ENCODE data around the gene SMAP2. TPM values are rescaled to one million over a fixed set of nuclear protein-coding genes. Genes with fewer than 3 reads are reported as not detected.
A peak's percentile ranks its signal among the peaks of the same experiment; 100 is the strongest.

SMAP2 gene
- total RNA-seq, 3 donors from 2014 or later (not counting 1 experiment from before 2014, with no cell fraction given): 95.0 to 136 (median 127) TPM

DNA sequence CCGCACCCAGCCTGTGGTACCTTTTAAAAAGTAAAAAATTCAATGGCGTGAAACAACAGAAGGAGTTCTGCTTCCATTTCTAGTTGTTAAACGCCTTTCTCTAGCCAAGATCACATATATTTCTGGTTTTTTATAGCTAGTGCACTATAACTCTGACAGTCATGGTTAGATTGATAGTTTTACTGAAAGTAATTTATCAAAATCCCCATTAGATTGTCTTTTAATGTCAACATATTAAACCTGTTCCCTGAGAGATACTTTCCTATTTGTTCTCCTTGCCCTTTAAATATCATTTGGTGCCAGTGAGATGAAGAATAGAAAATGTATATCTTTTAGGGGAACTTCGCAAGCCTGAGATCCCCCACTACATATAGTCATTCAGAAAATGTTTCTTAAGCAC, 7.3 kb downstream of the SMAP2 start:
- peaks cover 67 to 75% of the 10 kb centered on the region in 2 donors for H3K4me1 Mint-ChIP-seq
- peaks cover 63% of the 10 kb centered on the region for H3K4me1 ChIP-seq (ENCODE audit: control insufficient read depth, insufficient read depth, low read length)
- peaks cover 13% of the 10 kb centered on the region for H3K36me3 ChIP-seq (ENCODE audit: control insufficient read depth, insufficient read depth, low read length)
- no peaks in the 10 kb centered on the region for H3K9me3 ChIP-seq (ENCODE audit: control insufficient read depth, insufficient read depth, low read length)
- peak overlapping the region; percentile 98 to 99 for H3K27ac Mint-ChIP-seq
- peak overlapping the region; percentile 70 for H3K4me3 Mint-ChIP-seq
- DNase-seq (no peak), ATAC-seq (no peak)
- H3K27ac ChIP-seq (ENCODE audit: low read length): peak overlapping the region; percentile 100
- no peaks in the 10 kb centered on the region for H3K9me3 Mint-ChIP-seq
- H3K36me3 Mint-ChIP-seq: no peaks in the 10 kb centered on the region
- intact Hi-C loops (cut with micrococcal nuclease): no loop called here
- TF ChIP-seq, protein P1, sequence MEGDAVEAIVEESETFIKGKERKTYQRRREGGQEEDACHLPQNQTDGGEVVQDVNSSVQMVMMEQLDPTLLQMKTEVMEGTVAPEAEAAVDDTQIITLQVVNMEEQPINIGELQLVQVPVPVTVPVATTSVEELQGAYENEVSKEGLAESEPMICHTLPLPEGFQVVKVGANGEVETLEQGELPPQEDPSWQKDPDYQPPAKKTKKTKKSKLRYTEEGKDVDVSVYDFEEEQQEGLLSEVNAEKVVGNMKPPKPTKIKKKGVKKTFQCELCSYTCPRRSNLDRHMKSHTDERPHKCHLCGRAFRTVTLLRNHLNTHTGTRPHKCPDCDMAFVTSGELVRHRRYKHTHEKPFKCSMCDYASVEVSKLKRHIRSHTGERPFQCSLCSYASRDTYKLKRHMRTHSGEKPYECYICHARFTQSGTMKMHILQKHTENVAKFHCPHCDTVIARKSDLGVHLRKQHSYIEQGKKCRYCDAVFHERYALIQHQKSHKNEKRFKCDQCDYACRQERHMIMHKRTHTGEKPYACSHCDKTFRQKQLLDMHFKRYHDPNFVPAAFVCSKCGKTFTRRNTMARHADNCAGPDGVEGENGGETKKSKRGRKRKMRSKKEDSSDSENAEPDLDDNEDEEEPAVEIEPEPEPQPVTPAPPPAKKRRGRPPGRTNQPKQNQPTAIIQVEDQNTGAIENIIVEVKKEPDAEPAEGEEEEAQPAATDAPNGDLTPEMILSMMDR (IDR thresholded peaks at IDR 0.05): no peak
- H3K27me3 Mint-ChIP-seq (ENCODE audit: low read depth in 2 of 2): no peaks in the 10 kb centered on the region
- 77% methylated on average over 3 of the region's 4 CpGs for WGBS (ENCODE audit: insufficient coverage)
- no peak overlapping the region for H3K4me3 ChIP-seq (ENCODE audit: low read length)
- no peaks in the 10 kb centered on the region for H3K27me3 ChIP-seq (ENCODE audit: control insufficient read depth, insufficient read depth, low read length)

DNA sequence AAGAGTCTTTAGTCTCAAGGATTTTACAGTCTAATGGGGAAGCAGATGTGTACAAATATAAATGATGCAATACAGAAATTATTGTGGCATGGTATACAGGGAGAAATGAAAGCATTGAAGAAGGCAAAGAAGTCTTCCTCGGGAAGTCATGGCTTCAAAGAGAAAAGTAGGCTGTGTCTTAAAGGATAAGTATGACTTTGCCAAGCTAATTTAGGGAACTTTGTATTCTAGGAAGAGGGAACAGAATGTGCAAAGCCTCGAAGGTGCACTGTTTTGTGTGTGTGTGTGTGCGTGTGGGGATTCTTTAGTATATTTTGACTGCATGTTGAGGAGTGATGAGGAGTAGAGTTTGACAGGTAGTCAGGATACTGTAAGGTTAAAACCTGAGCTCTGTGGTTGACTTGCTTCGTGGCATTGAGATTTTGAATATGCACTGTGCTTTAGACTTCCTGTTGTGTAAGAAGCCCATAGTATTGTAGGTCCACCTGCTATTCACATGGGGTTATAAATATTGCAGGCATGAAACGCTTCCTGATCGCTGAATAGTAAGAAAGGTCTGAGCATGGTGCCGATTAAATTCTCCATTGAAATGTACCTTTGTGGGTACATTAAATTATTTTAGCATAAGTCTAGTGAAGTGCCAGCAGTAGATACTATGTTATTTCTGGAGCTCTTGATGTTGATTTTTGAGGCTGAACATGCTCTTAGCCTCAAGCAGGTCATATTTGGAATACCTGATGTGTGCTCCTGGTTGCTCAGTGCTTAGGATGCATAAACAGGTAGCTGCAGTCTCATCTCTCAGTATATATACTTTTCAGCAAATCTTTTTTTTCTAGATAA, 8.0 kb downstream of the SMAP2 start:
- ATAC-seq (peak; percentile 7 to 34 (median 25)), DNase-seq (peak in 1 of 2 donors; percentile 73)
- Histone ChIP-seq H3K4me1 (ENCODE audit: control insufficient read depth, insufficient read depth, low read length) (peaks cover 64% of the 10 kb centered on the region), H3K27me3 (ENCODE audit: control insufficient read depth, insufficient read depth, low read length) (no peaks in the 10 kb centered on the region), H3K27ac (ENCODE audit: low read length) (peak overlapping the region; percentile 100), H3K36me3 (ENCODE audit: control insufficient read depth, insufficient read depth, low read length) (peaks cover 10% of the 10 kb centered on the region), H3K4me3 (ENCODE audit: low read length) (peak overlapping the region; percentile 14), H3K9me3 (ENCODE audit: control insufficient read depth, insufficient read depth, low read length) (no peaks in the 10 kb centered on the region)
- Mint-ChIP-seq H3K4me3 (peak overlapping the region; percentile 70), H3K36me3 (no peaks in the 10 kb centered on the region), H3K27me3 (ENCODE audit: low read depth in 2 of 2) (no peaks in the 10 kb centered on the region), H3K9me3 (no peaks in the 10 kb centered on the region), H3K27ac (peak overlapping the region; percentile 98 to 99), H3K4me1 (peaks cover 69 to 78% of the 10 kb centered on the region in 2 donors)
- WGBS (ENCODE audit: insufficient coverage): 5% methylated on average over 7 of the region's 7 CpGs
- intact Hi-C loops (cut with micrococcal nuclease): no loop called here
- TF ChIP-seq, protein P1 (IDR thresholded peaks at IDR 0.05): no peak

DNA sequence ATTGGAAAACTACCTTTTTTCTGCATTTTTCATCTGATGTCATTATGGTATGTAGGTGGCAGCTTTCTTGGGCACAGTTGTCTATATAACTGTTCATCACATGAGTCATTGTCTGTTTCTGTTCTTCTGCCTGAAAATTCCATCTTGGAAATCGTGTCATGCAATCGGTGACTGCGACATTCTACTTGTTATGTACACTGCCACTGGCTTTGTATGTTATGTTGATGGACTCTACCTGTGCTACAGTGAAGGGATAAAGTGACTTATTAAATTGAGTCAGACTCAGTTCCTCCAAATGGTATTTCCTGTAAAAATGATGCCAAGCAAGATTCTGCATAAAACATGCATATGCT, 8.6 kb downstream of the SMAP2 start:
- Mint-ChIP-seq H3K36me3 (no peaks in the 10 kb centered on the region), H3K27ac (peak overlapping the region; percentile 98 to 99), H3K27me3 (ENCODE audit: low read depth in 2 of 2) (no peaks in the 10 kb centered on the region), H3K9me3 (no peaks in the 10 kb centered on the region), H3K4me1 (peaks cover 64 to 73% of the 10 kb centered on the region in 2 donors), H3K4me3 (peak overlapping the region; percentile 70)
- intact Hi-C loops (cut with micrococcal nuclease): no loop called here
- Histone ChIP-seq H3K27me3 (ENCODE audit: control insufficient read depth, insufficient read depth, low read length) (no peaks in the 10 kb centered on the region), H3K36me3 (ENCODE audit: control insufficient read depth, insufficient read depth, low read length) (peaks cover 9% of the 10 kb centered on the region), H3K27ac (ENCODE audit: low read length) (peak overlapping the region; percentile 100), H3K9me3 (ENCODE audit: control insufficient read depth, insufficient read depth, low read length) (no peaks in the 10 kb centered on the region), H3K4me1 (ENCODE audit: control insufficient read depth, insufficient read depth, low read length) (peaks cover 66% of the 10 kb centered on the region), H3K4me3 (ENCODE audit: low read length) (peak overlapping the region; percentile 14)
- TF ChIP-seq, protein P1 (IDR thresholded peaks at IDR 0.05): no peak
- 74% methylated on average over 3 of the region's 3 CpGs for WGBS (ENCODE audit: insufficient coverage)
- no peak for ATAC-seq
- no peak for DNase-seq

Data from natural killer cell (primary cell).